ENCODE results near the gene GRAMD2B.

Gene GRAMD2B

DNA sequence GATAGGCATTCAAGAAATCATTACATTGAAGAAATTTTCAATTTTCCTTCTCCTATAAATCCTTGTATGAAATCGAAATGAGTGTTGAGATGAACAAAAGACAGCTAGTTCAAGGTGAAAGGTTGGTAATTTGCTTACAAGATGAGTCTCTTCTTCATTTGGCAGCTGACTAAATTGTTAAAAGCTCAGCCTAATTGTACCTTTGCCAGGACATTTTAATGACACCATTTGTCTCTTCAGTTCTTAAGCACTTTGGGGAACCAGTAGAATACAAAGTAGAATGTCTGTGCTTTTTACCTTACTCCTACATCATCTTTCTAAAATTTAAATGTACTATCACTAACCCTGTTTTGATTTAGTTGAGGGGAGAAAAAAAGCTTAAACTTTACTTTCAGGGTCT lies 59.4 kb downstream of the GRAMD2B start:
- no peak for DNase-seq

- DNase-seq = no peak
These were observed 59.9 kb downstream of the GRAMD2B start for GRCh38 chr5:126483156-126483555.

- no peak for DNase-seq
These were observed 61.0 kb downstream of the GRAMD2B start for GRCh38 chr5:126484253-126484652.

DNA sequence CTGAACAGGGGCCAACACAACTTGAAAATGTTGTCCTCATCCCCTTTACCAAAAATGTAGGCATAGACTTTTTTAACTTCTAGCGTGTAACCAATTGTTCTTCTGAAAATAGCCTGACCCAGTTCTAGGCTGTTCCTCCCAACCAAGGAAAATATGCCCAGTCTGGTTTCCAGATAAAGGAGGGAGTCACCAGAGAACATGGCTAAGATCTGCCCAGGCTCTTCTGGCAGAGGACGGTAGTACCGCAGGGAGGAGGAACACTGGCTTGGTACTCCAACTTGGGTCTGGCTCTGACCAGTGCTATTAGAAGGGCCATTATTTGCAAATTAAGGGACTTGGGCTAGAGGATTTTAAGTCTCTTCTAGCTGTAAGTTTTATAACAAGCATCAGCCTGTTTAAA lies 63.1 kb downstream of the GRAMD2B start:
- DNase-seq = no peak

- no peak for DNase-seq
These were observed 64.4 kb downstream of the GRAMD2B start for GRCh38 chr5:126487596-126487995.

DNA sequence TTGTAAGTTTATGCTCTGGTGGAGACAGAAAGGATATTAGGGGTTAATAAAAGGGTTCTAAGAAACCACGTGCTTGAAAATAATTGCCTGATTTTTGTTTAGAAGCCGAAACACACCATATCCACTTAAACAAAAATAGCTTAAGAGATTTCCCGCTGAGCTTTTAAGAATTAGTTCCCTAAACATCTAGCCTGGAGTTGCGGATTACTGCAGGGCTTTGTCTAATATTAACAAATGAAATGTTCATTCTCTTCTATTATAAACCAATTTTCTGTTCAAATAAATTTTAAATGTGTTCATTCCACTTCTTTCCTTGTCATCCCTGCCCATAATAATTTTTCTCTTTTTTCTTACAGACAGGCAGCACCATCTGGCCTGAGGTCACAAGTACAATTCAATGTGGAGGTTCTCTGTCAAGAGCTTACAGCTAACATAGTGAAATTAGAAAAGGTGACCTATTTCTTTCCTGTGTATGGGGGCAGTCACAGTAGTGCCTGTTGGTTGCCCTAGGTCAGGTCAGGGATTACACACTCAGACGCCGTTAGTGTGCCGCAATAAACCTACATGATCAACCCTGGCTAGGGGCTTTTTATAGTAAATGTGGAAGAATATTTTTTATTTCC lies 65.3 kb downstream of the GRAMD2B start:
- DNase-seq = no peak

GRCh38 chr5:126490167-126490940 lies 67.1 kb downstream of the GRAMD2B start:
- no peak for DNase-seq

DNA sequence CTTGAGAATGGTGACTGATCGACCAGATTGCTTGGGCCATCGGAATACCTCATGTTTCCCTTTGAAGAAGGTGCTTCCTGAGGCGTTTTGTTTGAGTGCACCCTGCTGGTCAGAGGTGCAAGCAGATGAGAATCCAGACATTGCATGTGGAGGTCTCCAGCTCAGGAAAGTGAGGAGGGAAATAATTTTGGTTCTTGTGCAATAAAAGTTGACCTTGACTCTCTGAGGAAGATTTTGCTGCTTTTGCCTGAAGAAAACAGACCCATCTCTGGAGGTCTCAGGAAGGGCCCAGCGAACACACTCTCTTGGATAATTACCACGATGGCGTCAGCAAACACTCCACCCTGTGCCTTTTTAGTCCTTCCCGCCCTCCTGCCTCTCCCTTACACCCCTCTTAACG lies 69.7 kb downstream of the GRAMD2B start:
- no peak for DNase-seq

DNA sequence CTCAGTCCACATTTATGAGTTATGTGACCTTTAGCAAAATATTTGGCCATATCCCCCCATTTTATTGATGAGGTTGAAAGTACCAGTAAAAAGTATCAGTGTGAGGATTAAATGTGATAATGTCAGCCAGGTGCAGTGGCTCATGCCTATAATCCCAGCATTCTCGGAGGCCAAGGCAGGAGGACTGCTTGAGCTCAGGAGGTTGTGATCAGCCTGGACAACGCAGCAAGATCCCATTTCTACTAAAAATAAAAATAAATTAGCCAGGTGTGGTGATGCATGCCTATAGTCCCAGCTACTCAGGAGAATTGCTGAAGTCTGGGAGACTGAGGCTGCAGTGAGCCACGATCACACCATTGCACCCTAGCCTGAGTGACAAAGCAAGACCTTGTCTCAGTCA lies 71.2 kb downstream of the GRAMD2B start:
- DNase-seq = no peak

DNA sequence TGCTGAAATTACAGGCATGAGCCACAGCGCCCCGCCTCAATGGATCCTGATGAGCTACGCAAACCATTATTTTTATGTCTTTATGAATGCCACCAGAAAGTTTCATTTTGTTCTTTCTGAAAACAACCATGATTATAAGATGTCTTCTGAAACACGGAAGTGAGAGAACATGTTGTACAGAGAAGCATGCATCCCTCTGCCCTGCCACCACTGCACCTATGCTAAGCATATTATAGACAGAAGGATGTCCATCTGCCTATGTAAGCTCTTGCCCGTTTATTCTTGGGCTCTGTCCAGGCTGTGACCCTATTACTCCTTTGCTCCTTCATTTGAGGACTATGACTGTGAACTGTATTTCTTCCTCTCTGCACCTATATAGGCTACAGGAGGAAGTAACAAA lies 74.3 kb downstream of the GRAMD2B start:
- no peak for DNase-seq

GRCh38 chr5:126499278-126499677 lies 76.1 kb downstream of the GRAMD2B start:
- no peak for DNase-seq

DNA sequence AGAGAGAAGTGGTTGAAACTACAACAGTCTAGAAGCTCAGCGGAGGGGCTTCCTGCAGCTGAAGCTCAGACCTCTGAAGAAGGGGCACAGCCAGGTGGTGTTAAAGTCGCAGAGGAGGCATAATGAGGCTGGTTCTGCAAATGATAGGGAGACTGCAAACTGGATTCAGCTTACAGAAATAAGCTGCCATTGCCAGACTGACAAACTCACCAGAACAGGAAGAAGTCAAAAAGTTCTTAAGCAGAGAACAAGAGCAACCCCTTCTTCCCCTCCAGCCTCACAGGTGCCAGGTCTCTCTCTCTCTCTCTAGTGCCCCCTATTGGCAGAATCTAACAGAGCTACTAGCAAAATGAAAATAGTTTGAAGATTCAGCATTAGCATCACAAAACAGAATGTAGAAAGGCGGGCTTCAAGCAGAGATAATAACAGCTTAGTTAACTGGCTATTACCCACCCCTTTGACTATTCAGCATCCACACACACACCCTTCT lies 76.7 kb downstream of the GRAMD2B start:
- peak; percentile 51 for DNase-seq

- no peak for DNase-seq
These were observed 78.2 kb downstream of the GRAMD2B start for GRCh38 chr5:126501448-126501847.

- no peak for DNase-seq
These were observed 80.4 kb downstream of the GRAMD2B start for GRCh38 chr5:126503602-126504104.

- DNase-seq = no peak
These were observed 82.9 kb downstream of the GRAMD2B start for GRCh38 chr5:126506079-126506478.

DNA sequence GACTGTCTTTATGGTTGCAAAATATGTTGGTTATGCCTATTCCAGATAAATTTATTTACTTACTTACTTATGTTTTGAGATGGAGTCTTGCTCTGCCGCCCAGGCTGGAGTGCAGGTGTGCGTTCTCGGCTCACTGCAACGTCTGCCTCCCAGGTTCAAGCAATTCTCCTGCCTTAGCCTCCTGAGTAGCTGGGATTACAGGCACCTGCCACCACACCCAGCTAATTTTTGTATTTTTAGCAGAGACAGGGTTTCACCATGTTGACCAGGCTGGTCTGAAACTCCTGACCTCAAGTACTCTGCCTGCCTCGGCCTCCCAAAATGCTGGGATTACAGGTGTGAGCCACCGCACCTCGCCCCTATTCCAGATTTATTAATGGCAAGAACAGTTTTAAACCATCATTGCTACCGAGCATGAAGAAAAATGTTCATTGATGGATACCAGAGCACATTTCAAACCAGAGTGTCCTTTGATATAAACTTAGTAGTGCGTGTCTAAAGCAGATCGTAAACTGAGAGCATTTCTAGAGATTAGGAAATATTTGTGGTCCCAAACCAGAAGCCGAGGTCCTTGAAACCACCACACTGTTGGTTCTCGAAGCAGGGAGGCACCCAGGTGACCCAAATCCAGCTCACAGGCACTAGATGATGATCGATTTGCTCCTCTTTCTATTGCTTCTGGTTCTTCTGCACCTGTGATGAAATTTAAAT lies 85.2 kb downstream of the GRAMD2B start:
- no peak for DNase-seq

DNA sequence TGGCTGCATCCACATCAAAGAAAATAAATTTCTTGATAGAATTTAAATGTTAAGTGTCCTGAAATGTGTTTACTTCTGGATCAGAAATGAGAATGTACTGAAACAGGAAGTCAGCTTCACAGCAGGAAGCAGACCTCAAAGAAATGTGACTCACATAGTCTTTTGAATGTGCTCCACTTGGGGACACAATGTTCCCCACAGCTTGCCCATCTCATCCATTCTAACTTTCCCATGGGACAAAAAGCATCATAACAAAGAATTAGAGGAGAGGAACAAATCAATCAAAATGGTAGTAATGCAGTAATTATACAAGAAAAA lies 85.7 kb downstream of the GRAMD2B start:
- DNase-seq = no peak

GRCh38 chr5:126509339-126509738 lies 86.1 kb downstream of the GRAMD2B start:
- no peak for DNase-seq

- no peak for DNase-seq
These were observed 88.8 kb downstream of the GRAMD2B start for GRCh38 chr5:126511961-126512360.

DNA sequence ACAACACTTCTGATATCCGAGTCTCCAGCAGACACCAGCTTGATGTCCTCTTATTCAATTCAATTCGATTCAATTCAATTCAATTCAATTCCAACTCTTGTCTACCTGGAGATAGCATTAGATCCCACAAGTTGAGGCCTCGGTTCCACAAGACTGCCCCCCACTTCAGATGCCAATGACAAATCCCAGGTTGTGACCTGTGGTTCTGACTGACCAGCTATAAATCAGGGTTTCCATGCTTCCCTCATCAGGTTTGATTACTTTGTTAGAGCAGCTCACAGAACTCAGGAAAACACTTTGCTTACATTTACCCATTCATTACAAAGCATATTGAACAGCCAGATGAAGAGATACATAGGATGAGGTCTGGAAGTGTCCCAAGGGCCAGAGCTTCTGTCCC lies 89.2 kb downstream of the GRAMD2B start:
- no peak for DNase-seq

DNA sequence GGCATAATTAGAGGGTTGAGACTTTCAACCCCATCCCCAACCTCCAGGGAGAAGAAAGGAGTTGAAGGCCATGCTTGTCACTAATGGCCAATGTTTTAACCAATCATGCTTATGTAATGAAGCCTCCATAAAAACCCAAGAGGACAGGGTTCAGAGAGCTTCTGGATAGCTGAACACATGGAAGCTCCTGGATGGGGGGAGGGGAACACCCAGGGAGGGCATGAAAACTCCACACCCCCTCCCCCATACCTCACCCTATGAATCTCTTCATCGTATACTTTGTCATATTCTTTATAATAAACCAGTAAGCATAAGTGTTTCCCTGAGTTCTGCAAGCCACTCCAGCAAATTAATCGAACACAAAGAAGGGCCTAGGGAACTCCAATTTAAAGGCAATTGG lies 90.1 kb downstream of the GRAMD2B start:
- no peak for DNase-seq

DNA sequence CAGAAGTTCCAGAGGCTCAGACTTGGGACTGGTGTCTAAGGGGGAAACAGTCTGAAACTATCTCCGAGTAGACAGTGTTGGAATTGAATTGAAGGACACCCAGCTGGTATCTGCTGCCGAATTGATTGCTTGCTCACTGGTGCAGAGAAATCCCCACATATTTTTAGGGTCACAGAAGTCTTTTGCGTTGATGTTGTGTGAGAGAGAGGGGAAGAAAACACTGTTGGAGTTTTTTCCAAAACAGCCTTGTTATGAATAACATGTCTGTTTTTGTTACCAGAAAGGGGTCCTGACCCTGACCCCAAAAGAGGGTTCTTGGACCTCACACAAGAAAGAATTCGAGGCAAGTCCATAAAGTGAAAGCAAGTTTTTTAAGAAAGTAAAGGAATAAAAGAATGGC lies 90.5 kb downstream of the GRAMD2B start:
- no peak for DNase-seq

GRCh38 chr5:126514131-126514557 lies 90.9 kb downstream of the GRAMD2B start:
- peak; percentile 79 for DNase-seq
